Heart left ventricle (tissue), 16 donors: ENCODE results near the gene BCAS4. TPM values are rescaled to one million over a fixed set of nuclear protein-coding genes. Genes with fewer than 3 reads are reported as not detected.

ENCODE experiments used
- ATAC-seq, 4 donors: fragments of 200-7000 bp; cut with Tn5 transposase; one replicate each; pipeline ENCODE4 v1.9.1; 2020 to 2022; ENCODE audit warnings: moderate library complexity in 4 of 4, mild to moderate bottlenecking in 3 of 4, moderate number of reproducible peaks in 1 of 4
- DNase-seq, 5 donors: peaks; one replicate each; pipeline ENCODE4 v3.0.0-alpha.2; 2020
- H3K27ac ChIP-seq, 12 donors: fragments of 200-600 bp; sonication (generic) in 4 of 12; one replicate each; pipeline versions ENCODE4 v1.5.0 to v1.8.0; 2016 to 2022; ENCODE audit warnings: mild to moderate bottlenecking in 2 of 12
- H3K27me3 ChIP-seq, 9 donors: fragments of 200-600 bp; sonication (generic) in 2 of 9; one replicate each; pipeline versions ENCODE4 v1.5.1 to v1.8.0; 2016 to 2022; ENCODE audit warnings: mild to moderate bottlenecking in 3 of 9
- H3K36me3 ChIP-seq, 9 donors: fragments of 200-600 bp; sonication (generic) in 2 of 9; one replicate each; pipeline versions ENCODE4 v1.5.0 to v1.8.0; 2018 to 2022; ENCODE audit warnings: mild to moderate bottlenecking in 2 of 9
- H3K4me1 ChIP-seq, 12 donors: fragments of 200-600 bp; sonication (generic) in 4 of 12; one replicate each; pipeline versions ENCODE4 v1.5.0 to v1.8.0; 2016 to 2022; ENCODE audit warnings: mild to moderate bottlenecking in 3 of 12
- H3K4me3 ChIP-seq, 12 donors: fragments of 200-600 bp; sonication (generic) in 4 of 12; one replicate each; pipeline versions ENCODE4 v1.5.0 to v1.8.0; 2017 to 2022; ENCODE audit warnings: mild to moderate bottlenecking in 9 of 12, moderate library complexity in 4 of 12
- H3K9me3 ChIP-seq, 12 donors: fragments of 200-600 bp; sonication (generic) in 4 of 12; one replicate each; pipeline versions ENCODE4 v1.5.0 to v1.8.0; 2016 to 2022; ENCODE audit warnings: mild to moderate bottlenecking in 1 of 12
- POLR2A ChIP-seq, 2 donors: fragments of 450-650 bp; IDR thresholded peaks; one replicate each; pipeline ENCODE4 v1.6.1; 2017; ENCODE audit warnings: antibody characterized with exemption in 2 of 2, mild to moderate bottlenecking in 2 of 2, moderate library complexity in 2 of 2
- WGBS, 4 donors: extraction: QIAGEN DNeasy Blood & Tissue Kit in 2 of 4; methylation state at CpG; one replicate each; pipeline versions ENCODE4 v1.1.5 to v1.1.7; 2013 to 2018; 5-methylcytosine and 5-hydroxymethylcytosine counted together
- intact Hi-C, 10 donors: fragments of 100-400 bp; cut with DNase I; formaldehyde crosslinking; loops; one replicate each; pipeline versions ENCODE4 v1.11.1 to v1.14.2; 2022
- polyA plus RNA-seq, 2 donors: library from polyadenylated mRNA; stranded (reverse); fragments of 200-250 nt; gene quantifications; one replicate each; pipeline ENCODE4 v1.2.3, GENCODE V29; 2013
- total RNA-seq, 9 donors: library from RNA; depleted of rRNA in 2 of 9; stranded (reverse); fragments of >200 nt in 2 of 9; fragmentation: NEBNext Ultra II Directional in 3 of 9; extraction: Animal tissue kit (Norgen Biotek cat#: 25700) in 3 of 9; gene quantifications; one replicate each; pipeline versions ENCODE4 v1.1.0 to v1.2.4, GENCODE V29; 2016 to 2023
- TF ChIP-seq, protein P1 (sequence below), 12 donors: fragments of 200-600 bp; sonication (generic) in 4 of 12; IDR thresholded peaks; one replicate each; pipeline versions ENCODE4 v1.5.0 to v1.8.0; 2018 to 2022; ENCODE audit warnings: antibody characterized with exemption in 12 of 12, mild to moderate bottlenecking in 5 of 12
- donor health status: ischemic (EF 13 %, LVEDD 7.1; RV severe dilation, severe dysfunction).
- donor health status: healthy with polysubstance abuse.
- donor health status: DM: no; HTN: yes; CAD: no.
- donor health status: DM: no; HTN: no; CAD: no.
- donor health status: ischemic (EF 25% LVEDD 6.9; RV normal size, moderate dysfunction).
- donor health status: ischemic (EF 25% LVEDD 5.7; RV mildly dilated, moderate dysfunction).
- donor health status: healthy.
- donor health status: DM: yes; HTN: yes; CAD: no.
- donor health status: ischemic (EF 35%, LVEDD 5.7; RV mildly dilated, moderate dysfunction).
- donor health status: nonischemic (EF 11% LVEDD 7.7; RV severe dilation, severe dysfunction).
- donor health status: DM: yes; HTN: yes; CAD: no.
- donor health status: PGD.
- donor health status: ischemic (EF 29% LVEDD 5.4; RV normal size, mild dysfunction).
- donor health status: nonischemic (EF 23%, LVEDD 6.1; RV moderate dilation, normal function).

BCAS4 gene
- total and polyA plus RNA-seq, 11 donors = 0.78 to 5.1 (median 2.0) TPM

DNA sequence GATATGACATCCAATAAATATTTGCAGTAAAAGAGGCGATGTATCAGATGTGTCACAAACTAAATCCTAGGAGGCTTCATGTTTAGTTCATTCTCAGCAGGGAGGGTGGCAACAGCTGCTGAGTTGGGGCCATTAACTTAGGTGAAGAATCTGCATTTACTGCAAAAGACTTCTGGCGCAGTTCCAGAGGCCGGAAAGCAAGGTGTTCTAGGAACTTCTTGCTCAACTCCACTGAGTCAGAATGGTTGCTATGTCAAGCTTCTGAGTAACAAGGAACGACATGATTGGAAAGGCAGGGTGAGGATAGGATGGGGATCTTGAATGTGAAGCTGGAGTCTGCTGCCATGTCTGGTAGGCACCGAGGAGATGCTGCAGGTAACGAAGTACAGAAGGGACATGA is 124.7 kb downstream of the BCAS4 start:
- ATAC-seq (no peak), DNase-seq (peak in 1 of 5 donors; percentile 44)
- peaks cover 0 to 15% (median 0%) of the 10 kb centered on the region in 9 donors for H3K36me3 ChIP-seq
- no peak overlapping the region for H3K4me3 ChIP-seq
- intact Hi-C loops = no loop called here
- no peaks in the 10 kb centered on the region for H3K9me3 ChIP-seq
- TF ChIP-seq, protein P1, sequence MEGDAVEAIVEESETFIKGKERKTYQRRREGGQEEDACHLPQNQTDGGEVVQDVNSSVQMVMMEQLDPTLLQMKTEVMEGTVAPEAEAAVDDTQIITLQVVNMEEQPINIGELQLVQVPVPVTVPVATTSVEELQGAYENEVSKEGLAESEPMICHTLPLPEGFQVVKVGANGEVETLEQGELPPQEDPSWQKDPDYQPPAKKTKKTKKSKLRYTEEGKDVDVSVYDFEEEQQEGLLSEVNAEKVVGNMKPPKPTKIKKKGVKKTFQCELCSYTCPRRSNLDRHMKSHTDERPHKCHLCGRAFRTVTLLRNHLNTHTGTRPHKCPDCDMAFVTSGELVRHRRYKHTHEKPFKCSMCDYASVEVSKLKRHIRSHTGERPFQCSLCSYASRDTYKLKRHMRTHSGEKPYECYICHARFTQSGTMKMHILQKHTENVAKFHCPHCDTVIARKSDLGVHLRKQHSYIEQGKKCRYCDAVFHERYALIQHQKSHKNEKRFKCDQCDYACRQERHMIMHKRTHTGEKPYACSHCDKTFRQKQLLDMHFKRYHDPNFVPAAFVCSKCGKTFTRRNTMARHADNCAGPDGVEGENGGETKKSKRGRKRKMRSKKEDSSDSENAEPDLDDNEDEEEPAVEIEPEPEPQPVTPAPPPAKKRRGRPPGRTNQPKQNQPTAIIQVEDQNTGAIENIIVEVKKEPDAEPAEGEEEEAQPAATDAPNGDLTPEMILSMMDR (IDR thresholded peaks at IDR 0.05) = no peak
- TF ChIP-seq POLR2A (IDR thresholded peaks at IDR 0.05) = no peak
- H3K4me1 ChIP-seq = peaks cover 13 to 88% (median 71%) of the 10 kb centered on the region in 12 donors
- no peak overlapping the region for H3K27ac ChIP-seq
- H3K27me3 ChIP-seq = no peaks in the 10 kb centered on the region
- WGBS, 4 donors = 76 to 83% (median 79%) methylated on average over 6 of the region's 6 CpGs

DNA sequence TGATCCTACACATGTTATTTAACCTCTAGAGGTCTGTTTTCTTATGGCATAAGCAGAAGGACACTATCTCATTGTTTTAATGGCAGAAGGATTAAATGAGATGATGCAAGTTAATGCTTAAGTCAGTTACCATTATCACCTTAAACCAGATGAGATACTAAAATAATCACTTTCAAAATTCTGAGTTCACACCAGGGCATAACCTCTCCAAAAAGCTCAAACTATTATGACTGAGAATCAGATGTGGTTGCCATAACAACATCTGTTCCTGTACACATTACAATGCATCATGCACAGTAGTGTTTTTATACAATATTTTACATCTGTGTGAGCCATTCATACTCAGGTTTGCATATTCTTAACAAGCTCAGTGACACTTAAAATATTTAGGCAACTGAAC is 126.1 kb downstream of the BCAS4 start:
- H3K27ac ChIP-seq = no peak overlapping the region
- ATAC-seq (no peak), DNase-seq (no peak)
- peaks cover 0 to 27% (median 0%) of the 10 kb centered on the region in 9 donors for H3K36me3 ChIP-seq
- H3K4me1 ChIP-seq = peaks cover 9 to 88% (median 67%) of the 10 kb centered on the region in 12 donors
- intact Hi-C loops = loop anchor here in 2 of 10 donors (10.0 kb wide), 2 partner anchors 126 to 296 kb away; partner anchors contain the start of gene BCAS4 (in 1 of the 2)
- no peak overlapping the region for H3K4me3 ChIP-seq
- no peak for TF ChIP-seq POLR2A (IDR thresholded peaks at IDR 0.05)
- TF ChIP-seq, protein P1 (IDR thresholded peaks at IDR 0.05) = no peak
- H3K9me3 ChIP-seq = no peaks in the 10 kb centered on the region
- no peaks in the 10 kb centered on the region for H3K27me3 ChIP-seq

DNA sequence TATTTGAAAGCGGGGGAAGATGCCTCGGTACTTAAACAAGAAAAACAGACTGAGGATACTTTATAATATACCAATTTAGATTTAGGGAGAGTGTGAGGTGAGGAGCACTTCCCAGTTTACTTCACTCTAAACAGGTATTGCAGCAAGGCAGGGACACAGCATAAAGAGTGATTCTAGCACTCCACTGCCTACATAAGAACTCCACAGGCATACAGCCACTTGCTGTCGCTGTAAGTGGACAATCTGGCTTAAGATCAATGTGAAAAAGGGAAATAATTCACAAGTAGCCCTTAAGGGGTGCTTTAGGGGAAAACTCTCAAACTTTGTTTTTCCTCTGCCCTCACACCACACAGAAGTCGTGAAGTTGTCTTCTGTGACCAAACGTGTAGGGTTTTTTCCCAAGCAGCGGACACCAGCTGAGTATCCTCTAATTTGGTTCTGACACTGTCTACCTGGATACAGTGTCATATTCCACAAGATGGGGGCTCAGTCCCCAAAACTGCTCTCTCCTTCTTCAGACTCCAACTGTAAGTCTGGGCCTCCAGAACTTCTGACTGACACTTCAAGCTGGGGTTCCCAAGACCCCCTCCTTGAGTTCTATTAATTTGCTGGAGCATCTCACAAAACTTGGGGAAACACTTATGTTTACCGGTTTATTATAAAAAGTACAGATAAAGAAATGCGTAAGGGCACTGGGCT is 127.1 kb downstream of the BCAS4 start:
- intact Hi-C loops = loop anchor here in 2 of 10 donors (10.0 kb wide), 2 partner anchors 127 to 297 kb away; partner anchors contain the start of gene BCAS4 (in 1 of the 2)
- DNase-seq (no peak), ATAC-seq (no peak)
- TF ChIP-seq, protein P1 (IDR thresholded peaks at IDR 0.05) = no peak
- no peak for TF ChIP-seq POLR2A (IDR thresholded peaks at IDR 0.05)
- peaks cover 5 to 81% (median 61%) of the 10 kb centered on the region in 12 donors for H3K4me1 ChIP-seq
- no peaks in the 10 kb centered on the region for H3K27me3 ChIP-seq
- no peak overlapping the region for H3K4me3 ChIP-seq
- 76 to 79% (median 77%) methylated on average over 8 of the region's 8 CpGs for WGBS, 4 donors
- H3K27ac ChIP-seq = no peak overlapping the region
- peaks cover 0 to 29% (median 0%) of the 10 kb centered on the region in 9 donors for H3K36me3 ChIP-seq
- H3K9me3 ChIP-seq = no peaks in the 10 kb centered on the region

DNA sequence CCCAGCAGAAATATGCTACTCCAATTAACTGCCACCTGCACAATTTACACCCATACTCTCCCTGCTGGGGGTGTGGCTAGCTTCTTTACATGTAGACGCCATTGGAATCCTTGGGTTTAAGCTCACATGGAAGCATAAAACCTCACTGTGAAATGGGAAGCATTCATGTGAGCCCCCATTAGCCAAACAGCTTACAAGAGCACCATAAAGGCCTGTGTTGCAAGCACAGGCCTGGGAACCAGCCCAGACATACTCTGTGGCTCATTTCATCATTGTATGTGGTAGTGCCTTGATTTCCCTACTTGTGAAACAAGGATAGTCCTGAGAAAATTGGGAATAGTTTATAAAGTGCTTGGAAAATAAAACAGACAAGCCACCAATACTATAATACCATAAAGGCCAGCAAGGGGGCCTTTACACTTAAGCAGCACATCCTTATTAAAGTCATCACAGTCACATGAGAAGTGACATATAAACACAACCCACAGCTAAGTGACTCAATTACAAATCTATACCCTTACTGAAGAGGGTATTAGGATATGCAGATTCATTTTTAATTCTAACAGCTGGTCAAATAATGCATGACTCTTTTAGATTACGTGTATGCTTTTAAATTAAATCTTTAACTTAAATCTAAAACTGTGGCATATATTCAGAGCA is 129.5 kb downstream of the BCAS4 start:
- peak in 1 of 4 donors; percentile 18 for ATAC-seq
- H3K27ac ChIP-seq = no peak overlapping the region
- H3K4me1 ChIP-seq = peaks cover 3 to 81% (median 53%) of the 10 kb centered on the region in 12 donors
- TF ChIP-seq POLR2A (IDR thresholded peaks at IDR 0.05) = no peak
- TF ChIP-seq, protein P1 (IDR thresholded peaks at IDR 0.05) = no peak
- DNase-seq = no peak
- no peaks in the 10 kb centered on the region for H3K27me3 ChIP-seq
- peaks cover 0 to 48% (median 9%) of the 10 kb centered on the region in 9 donors for H3K36me3 ChIP-seq
- no peaks in the 10 kb centered on the region for H3K9me3 ChIP-seq
- 51 to 64% (median 56%) methylated on average over 2 of the region's 2 CpGs for WGBS, 4 donors
- no peak overlapping the region for H3K4me3 ChIP-seq
- intact Hi-C loops = loop anchor here in 2 of 10 donors (10.0 kb wide), 2 partner anchors 130 to 300 kb away; partner anchors contain the start of gene BCAS4 (in 1 of the 2)
